Type B pancreatic cell (in vitro differentiated cells): ENCODE results near the gene HOXA5. TPM values are rescaled to one million over a fixed set of nuclear protein-coding genes. Genes with fewer than 3 reads are reported as not detected.

Source experiments
- DNase-seq: peaks from one replicate; pipeline ENCODE4 v3.0.0; 2021; ENCODE audit warnings: mixed read lengths; ENCODE audit not compliant: unreplicated experiment; ENCODE audit errors: extremely low spot score
- H3K27ac Mint-ChIP-seq: 2 replicates; pipeline ENCODE4 v1.8.0; 2021; ENCODE audit warnings: mild to moderate bottlenecking, mixed read lengths
- H3K27me3 Mint-ChIP-seq: 2 replicates; pipeline ENCODE4 v1.8.0; 2021; ENCODE audit warnings: mixed read lengths
- H3K36me3 Mint-ChIP-seq: 2 replicates; pipeline ENCODE4 v1.8.0; 2021; ENCODE audit warnings: mixed read lengths
- H3K4me1 Mint-ChIP-seq: one replicate; pipeline ENCODE4 v1.8.0; 2021; ENCODE audit warnings: mixed read lengths; ENCODE audit not compliant: unreplicated experiment
- H3K4me3 Mint-ChIP-seq: 2 replicates; pipeline ENCODE4 v1.8.0; 2021; ENCODE audit warnings: mild to moderate bottlenecking, mixed read lengths
- H3K9me3 Mint-ChIP-seq: 2 replicates; pipeline ENCODE4 v1.8.0; 2021; ENCODE audit warnings: mixed read lengths
- total RNA-seq: library from RNA; stranded (reverse); gene quantifications from 2 replicates; pipeline ENCODE4 v1.2.1, GENCODE V29; 2021; ENCODE audit warnings: low replicate concordance
- TF ChIP-seq, protein P1 (sequence below): fragments of 200-600 bp; sonication (generic); conservative IDR thresholded peaks from 2 replicates; pipeline ENCODE4 v1.5.0; 2021; ENCODE audit warnings: antibody characterized with exemption, mild to moderate bottlenecking

HOXA5 gene
- total RNA-seq, 1 donor from 2014 or later: 77.7 TPM

DNA sequence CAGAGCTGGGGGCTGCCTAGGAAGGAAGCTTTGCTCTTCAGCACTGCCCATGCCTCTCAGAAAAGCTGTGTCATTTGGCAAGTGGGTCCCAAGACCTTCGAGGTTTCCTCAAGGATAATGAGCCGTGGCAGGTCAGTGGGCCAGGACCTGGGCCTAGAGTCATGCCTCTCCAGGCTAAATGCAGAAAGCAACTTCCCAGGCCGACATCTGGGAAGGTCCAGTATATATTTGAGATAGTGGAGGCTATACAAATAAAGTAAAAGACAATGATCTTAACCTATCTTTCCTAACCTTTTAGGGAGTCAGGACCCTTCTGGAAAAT lies 33.0 kb upstream of the HOXA5 start:
- Mint-ChIP-seq H3K36me3 (no peaks in the 10 kb centered on the region), H3K27me3 (peaks cover 90% of the 10 kb centered on the region), H3K4me1 (peaks cover 15% of the 10 kb centered on the region), H3K27ac (no peak overlapping the region), H3K9me3 (no peaks in the 10 kb centered on the region), H3K4me3 (no peak overlapping the region)
- DNase-seq: no peak
- TF ChIP-seq, protein P1, sequence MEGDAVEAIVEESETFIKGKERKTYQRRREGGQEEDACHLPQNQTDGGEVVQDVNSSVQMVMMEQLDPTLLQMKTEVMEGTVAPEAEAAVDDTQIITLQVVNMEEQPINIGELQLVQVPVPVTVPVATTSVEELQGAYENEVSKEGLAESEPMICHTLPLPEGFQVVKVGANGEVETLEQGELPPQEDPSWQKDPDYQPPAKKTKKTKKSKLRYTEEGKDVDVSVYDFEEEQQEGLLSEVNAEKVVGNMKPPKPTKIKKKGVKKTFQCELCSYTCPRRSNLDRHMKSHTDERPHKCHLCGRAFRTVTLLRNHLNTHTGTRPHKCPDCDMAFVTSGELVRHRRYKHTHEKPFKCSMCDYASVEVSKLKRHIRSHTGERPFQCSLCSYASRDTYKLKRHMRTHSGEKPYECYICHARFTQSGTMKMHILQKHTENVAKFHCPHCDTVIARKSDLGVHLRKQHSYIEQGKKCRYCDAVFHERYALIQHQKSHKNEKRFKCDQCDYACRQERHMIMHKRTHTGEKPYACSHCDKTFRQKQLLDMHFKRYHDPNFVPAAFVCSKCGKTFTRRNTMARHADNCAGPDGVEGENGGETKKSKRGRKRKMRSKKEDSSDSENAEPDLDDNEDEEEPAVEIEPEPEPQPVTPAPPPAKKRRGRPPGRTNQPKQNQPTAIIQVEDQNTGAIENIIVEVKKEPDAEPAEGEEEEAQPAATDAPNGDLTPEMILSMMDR: no peak

DNA sequence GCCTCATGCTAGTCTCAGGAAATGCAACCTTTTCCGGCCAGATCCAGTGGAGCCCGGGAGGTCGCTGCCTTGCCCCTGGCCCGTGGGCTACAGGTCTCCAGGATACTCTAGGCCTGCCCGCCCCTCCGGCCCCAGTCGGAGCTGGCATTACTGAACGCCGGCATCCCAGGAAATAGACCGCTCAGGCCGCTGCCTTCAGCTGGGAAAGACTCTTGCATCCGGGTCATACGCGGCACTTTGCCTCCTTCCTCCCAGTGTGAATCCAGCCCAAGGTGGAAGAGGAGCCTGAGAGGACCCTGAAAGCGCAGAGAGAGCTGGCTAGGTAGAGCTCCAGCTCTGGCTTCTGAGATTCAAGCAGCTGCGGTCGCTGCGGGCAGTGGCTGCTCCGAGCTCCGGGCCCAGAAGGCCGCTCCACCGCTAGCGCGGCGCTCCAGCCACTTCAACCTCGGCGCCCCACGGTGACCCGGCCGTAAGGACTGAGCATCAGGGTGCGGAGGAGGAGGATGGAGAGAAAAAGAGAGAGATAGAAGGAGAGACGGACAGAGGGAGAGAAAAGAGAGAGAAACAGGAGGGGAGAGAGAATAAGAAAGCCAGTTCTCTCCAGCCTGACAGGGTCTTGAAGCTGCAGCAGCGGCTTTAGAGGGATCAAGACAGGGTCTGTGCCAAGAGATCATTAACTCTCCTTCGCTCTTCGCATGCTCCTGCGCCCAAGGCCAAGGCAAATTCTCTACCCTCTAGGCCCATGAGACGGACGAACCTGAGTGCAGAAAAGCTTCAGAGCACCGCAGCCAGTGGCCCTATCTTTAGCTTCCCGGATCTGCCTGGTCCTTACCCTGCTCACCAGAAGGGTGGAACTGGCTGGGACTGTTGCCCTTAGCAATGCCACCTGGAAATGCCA lies 32.4 kb upstream of the HOXA5 start:
- Mint-ChIP-seq H3K27ac (no peak overlapping the region), H3K27me3 (peaks cover 90% of the 10 kb centered on the region), H3K4me3 (peak overlapping the region; percentile 52), H3K4me1 (peaks cover 16% of the 10 kb centered on the region), H3K9me3 (no peaks in the 10 kb centered on the region), H3K36me3 (no peaks in the 10 kb centered on the region)
- peak; percentile 64 for DNase-seq
- TF ChIP-seq, protein P1: no peak

DNA sequence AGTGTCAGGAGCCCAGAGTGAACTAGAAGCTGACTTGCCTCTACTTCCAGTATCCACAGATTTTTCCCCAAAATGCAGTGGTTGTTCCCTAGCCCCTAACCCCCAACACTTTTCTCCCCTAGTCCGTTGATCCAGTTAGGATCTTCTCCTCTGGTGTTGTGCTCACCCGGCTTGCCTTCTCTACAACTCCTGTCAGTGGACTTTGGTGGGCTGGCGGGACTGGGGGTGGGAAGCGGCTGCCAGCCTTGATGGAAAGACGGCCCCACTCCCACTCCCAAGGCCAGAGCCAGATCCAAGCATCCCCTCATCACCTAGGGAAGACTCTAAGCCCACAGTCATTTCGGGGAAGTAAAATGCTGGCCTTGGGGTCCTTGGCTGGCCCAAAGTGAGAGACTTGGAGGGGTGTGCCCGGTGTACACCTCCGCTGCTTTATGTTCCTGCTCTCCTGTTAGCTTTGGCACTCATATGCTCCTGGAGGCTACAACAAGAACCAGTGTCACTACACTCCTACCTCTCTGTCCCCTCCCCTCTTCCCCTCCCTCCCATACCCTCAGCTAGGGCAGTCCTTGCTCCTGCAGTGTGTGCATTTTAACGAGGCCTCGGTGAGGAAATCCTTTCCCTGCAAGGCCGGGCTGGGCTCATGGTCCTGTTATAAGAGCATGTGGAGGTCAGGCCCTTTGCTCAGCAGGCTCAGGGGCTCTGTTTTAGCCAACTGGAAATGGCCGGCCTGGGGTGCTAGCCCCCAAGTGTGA lies 31.6 kb upstream of the HOXA5 start:
- no peaks in the 10 kb centered on the region for H3K36me3 Mint-ChIP-seq
- H3K4me3 Mint-ChIP-seq: peak overlapping the region; percentile 75
- TF ChIP-seq, protein P1: no peak
- H3K27ac Mint-ChIP-seq: no peak overlapping the region
- peaks cover 90% of the 10 kb centered on the region for H3K27me3 Mint-ChIP-seq
- H3K4me1 Mint-ChIP-seq: peaks cover 16% of the 10 kb centered on the region
- DNase-seq: peak; percentile 64
- H3K9me3 Mint-ChIP-seq: no peaks in the 10 kb centered on the region

DNA sequence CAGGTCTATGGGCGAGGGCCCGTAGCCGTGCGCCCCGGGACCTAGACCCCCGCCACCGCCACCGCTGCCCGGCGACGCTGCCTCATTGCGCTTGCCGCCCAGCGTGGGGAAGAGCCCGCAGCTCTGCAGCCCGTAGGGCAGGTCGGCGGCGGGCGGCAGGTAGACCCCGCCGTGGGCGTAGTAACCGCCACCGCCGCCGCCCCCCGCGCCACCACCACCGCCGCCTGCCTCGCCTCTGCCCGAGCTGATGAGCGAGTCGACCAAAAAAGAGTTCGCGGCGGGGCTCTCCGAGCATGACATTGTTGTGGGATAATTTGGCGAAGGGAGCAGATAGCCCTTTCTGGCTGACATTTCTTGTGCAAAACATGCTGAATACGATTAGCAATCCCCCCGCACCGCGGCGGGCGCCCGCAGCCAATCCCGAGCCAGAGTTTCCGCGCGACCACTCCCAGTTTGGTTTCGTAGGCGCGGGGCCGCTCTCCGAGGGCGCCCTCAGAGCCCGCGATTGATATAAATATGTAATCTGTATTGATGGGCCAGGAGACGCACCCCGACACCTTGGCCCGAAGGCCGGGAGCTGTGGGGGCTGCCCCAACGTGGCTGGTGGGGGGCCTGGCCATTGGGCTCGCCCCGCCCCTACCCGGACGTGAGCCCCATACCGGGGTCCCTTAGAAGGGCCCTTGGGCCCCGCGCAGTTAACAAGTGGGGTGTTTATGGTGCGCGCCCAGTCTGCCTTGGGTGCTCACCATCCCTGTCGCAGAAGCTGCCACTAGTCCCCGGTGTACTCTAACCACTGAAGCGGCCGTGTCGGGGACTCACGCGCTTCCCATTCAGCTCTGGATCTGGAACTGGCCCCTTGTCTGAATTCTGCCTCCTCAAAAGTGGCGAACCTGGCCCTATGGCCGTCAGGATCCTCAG lies 30.7 kb upstream of the HOXA5 start, which contains the start of gene HOXA10:
TSS of gene HOXA10 (minus strand) at position 365 of the 918 bp plus-strand sequence. CDS start at position 351, 14 bp downstream.
- H3K27me3 Mint-ChIP-seq: peaks cover 87% of the 10 kb centered on the region
- H3K36me3 Mint-ChIP-seq: no peaks in the 10 kb centered on the region
- TF ChIP-seq, protein P1: no peak
- no peak within 1 kb of the TSS for H3K27ac Mint-ChIP-seq
- peak within 1 kb of the TSS; percentile 75 for H3K4me3 Mint-ChIP-seq
- H3K9me3 Mint-ChIP-seq: no peaks in the 10 kb centered on the region
- DNase-seq: peak; percentile 70
- H3K4me1 Mint-ChIP-seq: peaks cover 10% of the 10 kb centered on the region

DNA sequence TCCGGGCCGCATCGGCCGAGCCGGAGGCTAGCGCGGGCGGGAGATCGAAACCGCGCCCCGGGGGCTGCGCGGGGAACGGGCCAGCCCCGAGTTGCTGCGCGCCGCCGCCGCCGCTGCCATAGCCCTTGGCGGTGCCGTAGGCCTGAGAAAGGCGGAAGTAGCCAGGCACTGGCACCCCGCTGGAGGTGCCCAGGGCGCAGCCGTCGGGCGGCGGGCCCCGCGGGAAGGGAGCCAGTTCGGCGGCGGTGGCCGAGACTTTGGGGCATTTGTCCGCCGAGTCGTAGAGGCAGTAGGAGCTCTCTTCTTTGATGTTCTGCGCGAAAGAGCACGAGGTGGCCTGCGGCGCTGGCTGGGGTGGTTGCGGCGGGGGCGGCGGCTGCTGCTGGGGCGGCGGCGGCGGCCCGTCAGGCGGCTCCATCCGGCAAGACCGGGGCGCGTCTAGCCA lies 30.1 kb upstream of the HOXA5 start:
- peaks cover 10% of the 10 kb centered on the region for H3K4me1 Mint-ChIP-seq
- DNase-seq: peak; percentile 70
- no peaks in the 10 kb centered on the region for H3K9me3 Mint-ChIP-seq
- no peaks in the 10 kb centered on the region for H3K36me3 Mint-ChIP-seq
- TF ChIP-seq, protein P1: no peak
- peaks cover 85% of the 10 kb centered on the region for H3K27me3 Mint-ChIP-seq
- H3K4me3 Mint-ChIP-seq: no peak overlapping the region
- no peak overlapping the region for H3K27ac Mint-ChIP-seq
